ENCODE data around the gene PLEKHH2.

Gene PLEKHH2

DNA sequence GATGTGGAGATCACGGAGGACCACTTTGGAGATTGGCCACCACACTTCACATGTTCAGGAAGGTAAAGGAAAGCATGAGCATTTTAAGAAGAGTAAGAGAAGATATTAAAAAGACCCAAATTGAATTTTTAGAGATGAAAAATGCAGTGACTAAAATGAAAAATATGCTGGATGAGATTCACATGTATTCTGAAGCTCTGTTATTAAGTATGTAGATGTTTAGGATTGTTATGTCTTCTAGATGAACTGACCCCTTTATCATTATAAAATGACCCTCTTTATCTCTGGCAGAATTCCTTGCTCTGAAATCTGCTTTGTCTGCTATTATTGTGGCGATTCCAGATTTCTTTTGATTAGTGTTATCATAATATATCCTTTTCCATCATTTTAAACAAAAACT, 100.8 kb downstream of the PLEKHH2 start:
- Histone ChIP-seq H4K20me1 (ENCODE audit: control insufficient read depth, insufficient read depth, low read depth, low read length) (no peaks in the 10 kb centered on the region), H3K9me2 (replicated peaks; ENCODE audit: control insufficient read depth, low read length) (no peaks in the 10 kb centered on the region), H3K27me3 (ENCODE audit: control insufficient read depth, low read length) (peaks cover 3% of the 10 kb centered on the region; the same call in 1 of the 2 replicates), H3K4me2 (ENCODE audit: low read length) (no peak overlapping the region), H3F3A (ENCODE audit: control insufficient read depth, insufficient read depth) (no peaks in the 10 kb centered on the region), H3K4me3 (ENCODE audit: low read length) (no peak overlapping the region), H3K36me3 (ENCODE audit: control insufficient read depth, low read length) (no peaks in the 10 kb centered on the region), H3K27ac (ENCODE audit: low read depth, low read length) (no peak overlapping the region), H3K79me2 (ENCODE audit: control insufficient read depth, low read length) (no peaks in the 10 kb centered on the region), H3K9me3 (ENCODE audit: control insufficient read depth, insufficient read depth, low read length) (no peaks in the 10 kb centered on the region), H3K4me1 (ENCODE audit: control insufficient read depth, low read length) (no peaks in the 10 kb centered on the region)
- no peak for TF ChIP-seq EZH2phosphoT487 (IDR thresholded peaks at IDR 0.05; ENCODE audit: borderline replicate concordance, low read length)
- TF ChIP-seq, protein P1, sequence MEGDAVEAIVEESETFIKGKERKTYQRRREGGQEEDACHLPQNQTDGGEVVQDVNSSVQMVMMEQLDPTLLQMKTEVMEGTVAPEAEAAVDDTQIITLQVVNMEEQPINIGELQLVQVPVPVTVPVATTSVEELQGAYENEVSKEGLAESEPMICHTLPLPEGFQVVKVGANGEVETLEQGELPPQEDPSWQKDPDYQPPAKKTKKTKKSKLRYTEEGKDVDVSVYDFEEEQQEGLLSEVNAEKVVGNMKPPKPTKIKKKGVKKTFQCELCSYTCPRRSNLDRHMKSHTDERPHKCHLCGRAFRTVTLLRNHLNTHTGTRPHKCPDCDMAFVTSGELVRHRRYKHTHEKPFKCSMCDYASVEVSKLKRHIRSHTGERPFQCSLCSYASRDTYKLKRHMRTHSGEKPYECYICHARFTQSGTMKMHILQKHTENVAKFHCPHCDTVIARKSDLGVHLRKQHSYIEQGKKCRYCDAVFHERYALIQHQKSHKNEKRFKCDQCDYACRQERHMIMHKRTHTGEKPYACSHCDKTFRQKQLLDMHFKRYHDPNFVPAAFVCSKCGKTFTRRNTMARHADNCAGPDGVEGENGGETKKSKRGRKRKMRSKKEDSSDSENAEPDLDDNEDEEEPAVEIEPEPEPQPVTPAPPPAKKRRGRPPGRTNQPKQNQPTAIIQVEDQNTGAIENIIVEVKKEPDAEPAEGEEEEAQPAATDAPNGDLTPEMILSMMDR (IDR thresholded peaks at IDR 0.05; ENCODE audit: low read depth, low read length, poor library complexity, severe bottlenecking): no peak

- H3K4me3 ChIP-seq (ENCODE audit: low read length): no peak overlapping the region
- H3K9me2 ChIP-seq (replicated peaks; ENCODE audit: control insufficient read depth, low read length): no peaks in the 10 kb centered on the region
- no peaks in the 10 kb centered on the region for H3K36me3 ChIP-seq (ENCODE audit: control insufficient read depth, low read length)
- peaks cover 3% of the 10 kb centered on the region; the same call in 1 of the 2 replicates for H3K27me3 ChIP-seq (ENCODE audit: control insufficient read depth, low read length)
- no peaks in the 10 kb centered on the region for H3F3A ChIP-seq (ENCODE audit: control insufficient read depth, insufficient read depth)
- no peak overlapping the region for H3K27ac ChIP-seq (ENCODE audit: low read depth, low read length)
- H4K20me1 ChIP-seq (ENCODE audit: control insufficient read depth, insufficient read depth, low read depth, low read length): no peaks in the 10 kb centered on the region
- H3K4me2 ChIP-seq (ENCODE audit: low read length): no peak overlapping the region
- TF ChIP-seq, protein P1 (IDR thresholded peaks at IDR 0.05; ENCODE audit: low read depth, low read length, poor library complexity, severe bottlenecking): no peak
- TF ChIP-seq EZH2phosphoT487 (IDR thresholded peaks at IDR 0.05; ENCODE audit: borderline replicate concordance, low read length): no peak
- H3K4me1 ChIP-seq (ENCODE audit: control insufficient read depth, low read length): no peaks in the 10 kb centered on the region
- no peaks in the 10 kb centered on the region for H3K79me2 ChIP-seq (ENCODE audit: control insufficient read depth, low read length)
- H3K9me3 ChIP-seq (ENCODE audit: control insufficient read depth, insufficient read depth, low read length): no peaks in the 10 kb centered on the region
Measured at GRCh38 chr2:43738257-43738656, 101.2 kb downstream of the PLEKHH2 start.

GRCh38 chr2:43743706-43744105, 106.6 kb downstream of the PLEKHH2 start:
- H3F3A ChIP-seq (ENCODE audit: control insufficient read depth, insufficient read depth): no peaks in the 10 kb centered on the region
- peaks cover 4% of the 10 kb centered on the region; the same call in 1 of the 2 replicates for H3K4me1 ChIP-seq (ENCODE audit: control insufficient read depth, low read length)
- TF ChIP-seq, protein P1 (IDR thresholded peaks at IDR 0.05; ENCODE audit: low read depth, low read length, poor library complexity, severe bottlenecking): no peak
- no peak for TF ChIP-seq EZH2phosphoT487 (IDR thresholded peaks at IDR 0.05; ENCODE audit: borderline replicate concordance, low read length)
- no peaks in the 10 kb centered on the region for H3K9me3 ChIP-seq (ENCODE audit: control insufficient read depth, insufficient read depth, low read length)
- no peak overlapping the region for H3K4me2 ChIP-seq (ENCODE audit: low read length)
- H3K9me2 ChIP-seq (replicated peaks; ENCODE audit: control insufficient read depth, low read length): no peaks in the 10 kb centered on the region
- no peak overlapping the region for H3K4me3 ChIP-seq (ENCODE audit: low read length)
- no peaks in the 10 kb centered on the region for H3K79me2 ChIP-seq (ENCODE audit: control insufficient read depth, low read length)
- H4K20me1 ChIP-seq (ENCODE audit: control insufficient read depth, insufficient read depth, low read depth, low read length): no peaks in the 10 kb centered on the region
- H3K27ac ChIP-seq (ENCODE audit: low read depth, low read length): no peak overlapping the region
- no peaks in the 10 kb centered on the region for H3K36me3 ChIP-seq (ENCODE audit: control insufficient read depth, low read length)
- no peaks in the 10 kb centered on the region; the same call in 1 of the 2 replicates for H3K27me3 ChIP-seq (ENCODE audit: control insufficient read depth, low read length)
